ENCODE data around the gene RXRA.
A peak's percentile ranks its signal among the peaks of the same experiment; 100 is the strongest.

Gene RXRA

DNA sequence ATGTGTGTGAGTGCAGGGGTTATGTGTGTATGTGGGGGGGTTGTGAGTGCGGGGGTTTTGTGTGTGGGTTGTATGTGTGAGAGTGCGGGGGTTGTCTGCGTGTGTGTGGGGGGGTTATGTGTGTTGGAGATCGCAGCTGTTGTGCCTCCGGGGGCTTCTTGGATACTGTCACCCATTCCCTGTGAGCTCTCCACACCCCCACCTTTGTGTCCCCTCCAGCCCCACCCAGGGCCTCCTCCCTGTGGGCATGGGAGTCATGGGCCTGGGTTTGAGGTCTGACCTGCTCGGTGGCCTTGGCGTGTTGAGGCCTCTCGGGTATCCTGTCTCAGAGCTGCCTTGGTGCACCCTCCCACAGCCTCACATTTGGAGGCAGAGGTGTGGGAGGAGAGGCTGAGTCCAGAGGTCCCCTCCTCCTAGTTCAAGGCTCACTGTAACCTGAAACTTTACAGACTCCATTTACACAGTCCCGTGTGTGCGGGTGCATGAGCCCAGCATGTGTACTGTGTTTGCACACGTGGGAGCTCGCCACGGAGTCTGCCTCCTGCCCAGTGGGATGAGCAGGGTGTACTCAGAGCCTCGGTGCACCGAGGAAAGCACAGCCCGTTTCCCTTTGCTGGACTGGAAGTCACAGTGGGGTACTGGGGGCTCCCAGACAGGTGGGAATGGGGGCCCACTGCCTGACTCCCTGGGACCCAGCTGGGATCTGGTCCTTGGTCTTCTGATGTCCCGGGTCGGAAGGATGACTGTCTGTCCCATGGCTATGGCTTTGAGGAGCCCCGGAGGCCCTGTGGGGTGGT, 43.4 kb downstream of the RXRA start:
- DNase-seq = no peak

DNA sequence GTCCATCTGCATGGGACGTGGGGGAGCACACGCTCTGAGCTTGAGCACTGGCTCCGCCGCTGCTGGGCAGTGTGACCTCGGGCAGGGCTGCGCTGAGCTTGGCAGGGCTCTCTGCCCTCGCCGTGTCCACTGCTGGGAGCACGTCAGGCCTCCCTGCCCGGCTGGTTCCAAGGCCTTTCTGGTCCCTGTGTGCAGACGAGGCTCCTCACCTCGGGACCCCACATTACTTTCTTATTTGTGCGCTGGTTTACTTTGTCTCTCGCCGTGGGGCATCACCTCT, 43.9 kb downstream of the RXRA start:
- DNase-seq = no peak

DNA sequence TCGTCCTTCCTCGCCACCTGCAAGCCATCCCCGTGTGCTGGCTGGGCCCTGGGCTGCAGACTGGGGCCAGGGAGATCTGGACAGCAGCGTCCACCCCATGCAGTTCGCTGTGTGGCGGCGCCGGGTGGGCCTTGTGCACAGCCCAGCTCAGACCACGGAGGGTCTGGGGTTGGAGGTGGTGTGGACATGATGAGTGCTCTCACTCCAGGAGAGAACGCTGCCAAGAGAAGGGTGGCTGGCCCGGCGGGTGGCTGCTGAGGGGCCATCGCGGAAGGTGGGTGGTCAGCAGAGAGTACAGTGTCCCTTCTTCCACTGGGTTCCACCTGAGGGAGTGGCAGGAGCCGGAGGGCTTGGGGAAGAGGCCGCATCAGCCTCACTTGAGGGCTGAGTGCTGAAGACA, 44.4 kb downstream of the RXRA start:
- DNase-seq = no peak

DNA sequence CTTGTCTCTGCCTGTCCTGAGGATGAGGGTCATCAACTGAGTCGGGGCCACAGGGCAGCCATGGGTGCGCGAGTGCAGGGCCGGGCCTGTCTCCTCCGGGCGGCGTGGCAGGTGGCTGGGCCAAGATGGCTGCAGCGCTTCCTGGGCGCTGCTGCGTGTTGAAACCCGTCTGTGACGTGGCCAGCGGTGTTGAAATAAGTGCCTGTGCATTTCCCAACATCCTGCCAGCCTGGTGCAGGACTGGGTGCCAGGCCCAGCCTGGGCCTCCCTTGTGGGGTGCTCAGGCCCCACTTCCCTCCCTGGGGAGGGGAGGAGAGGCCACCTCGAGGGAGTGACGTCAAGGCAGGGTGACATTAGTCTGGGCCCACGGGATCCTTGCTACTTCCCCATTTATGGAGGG, 45.5 kb downstream of the RXRA start:
- no peak for DNase-seq

DNA sequence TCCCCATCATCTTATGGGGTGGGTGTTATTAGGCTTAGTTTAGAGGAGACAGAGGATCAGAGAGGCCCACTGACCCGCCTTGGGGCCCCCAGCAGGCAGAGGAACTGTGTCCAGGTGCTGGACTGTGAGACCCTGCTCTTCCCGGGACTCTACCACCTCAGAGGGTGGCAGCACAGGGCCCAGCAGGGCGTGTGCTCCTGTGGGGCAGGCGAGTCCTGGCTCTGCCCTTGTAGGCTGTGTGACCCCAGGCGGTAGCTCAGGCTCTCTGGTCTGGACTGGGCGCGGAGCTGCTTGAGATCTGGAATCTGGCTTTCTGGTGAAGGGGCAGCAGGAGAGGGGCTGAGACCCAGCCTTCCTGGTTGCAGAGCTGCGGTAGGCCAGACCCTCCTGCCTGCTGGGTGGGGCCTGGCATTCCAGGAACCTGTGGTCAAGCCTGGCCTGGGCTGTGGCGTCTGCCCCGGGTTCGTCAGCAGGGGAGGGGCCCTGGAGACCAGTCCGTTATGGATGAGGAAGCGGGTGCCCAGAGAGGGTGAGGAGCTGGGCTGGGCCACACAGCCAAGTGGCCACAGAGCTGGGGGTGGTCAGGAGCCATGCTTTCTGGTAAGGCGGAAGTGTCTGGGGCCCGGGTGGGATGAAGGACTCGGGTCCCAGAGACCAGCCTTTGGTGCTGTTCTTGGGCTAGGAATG, 46.5 kb downstream of the RXRA start:
- DNase-seq = no peak

DNA sequence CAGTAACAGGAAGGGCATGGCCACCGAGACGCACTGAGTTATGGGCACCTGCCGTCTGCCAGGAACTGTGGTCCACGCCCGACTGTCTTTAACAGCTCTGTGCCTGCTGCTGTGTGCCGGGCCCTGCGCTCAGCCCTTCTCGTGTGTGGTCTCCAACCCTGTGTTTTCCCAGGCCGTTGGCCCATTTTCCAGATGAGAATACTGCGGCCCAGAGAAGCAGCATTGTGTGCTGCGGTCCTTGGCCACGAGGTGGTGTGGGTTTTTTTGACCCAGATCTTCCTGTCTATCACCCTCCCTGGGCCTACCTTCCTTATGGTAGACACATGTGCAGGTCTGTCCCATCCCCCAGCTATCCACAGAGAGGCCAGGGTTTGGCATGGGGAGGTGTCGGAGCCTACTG, 47.0 kb downstream of the RXRA start:
- DNase-seq = no peak

DNA sequence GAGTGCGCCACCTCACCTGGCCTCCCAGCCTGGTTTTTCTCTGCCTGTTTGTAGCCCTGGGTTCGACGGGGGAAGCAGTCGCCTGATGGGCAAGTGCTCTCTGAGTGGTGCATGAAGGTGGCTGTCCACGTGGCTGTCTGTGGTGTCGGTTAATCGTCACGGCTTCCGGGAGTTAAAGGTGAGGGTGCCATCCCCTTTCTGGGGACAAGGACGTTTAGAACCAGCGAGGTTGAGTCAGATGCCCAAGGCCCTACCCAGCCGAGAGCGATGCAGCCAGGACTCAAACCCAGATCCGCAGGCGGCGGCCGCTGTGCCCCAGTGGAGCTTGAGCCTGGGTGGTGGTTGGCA, 47.7 kb downstream of the RXRA start:
- no peak for DNase-seq

DNA sequence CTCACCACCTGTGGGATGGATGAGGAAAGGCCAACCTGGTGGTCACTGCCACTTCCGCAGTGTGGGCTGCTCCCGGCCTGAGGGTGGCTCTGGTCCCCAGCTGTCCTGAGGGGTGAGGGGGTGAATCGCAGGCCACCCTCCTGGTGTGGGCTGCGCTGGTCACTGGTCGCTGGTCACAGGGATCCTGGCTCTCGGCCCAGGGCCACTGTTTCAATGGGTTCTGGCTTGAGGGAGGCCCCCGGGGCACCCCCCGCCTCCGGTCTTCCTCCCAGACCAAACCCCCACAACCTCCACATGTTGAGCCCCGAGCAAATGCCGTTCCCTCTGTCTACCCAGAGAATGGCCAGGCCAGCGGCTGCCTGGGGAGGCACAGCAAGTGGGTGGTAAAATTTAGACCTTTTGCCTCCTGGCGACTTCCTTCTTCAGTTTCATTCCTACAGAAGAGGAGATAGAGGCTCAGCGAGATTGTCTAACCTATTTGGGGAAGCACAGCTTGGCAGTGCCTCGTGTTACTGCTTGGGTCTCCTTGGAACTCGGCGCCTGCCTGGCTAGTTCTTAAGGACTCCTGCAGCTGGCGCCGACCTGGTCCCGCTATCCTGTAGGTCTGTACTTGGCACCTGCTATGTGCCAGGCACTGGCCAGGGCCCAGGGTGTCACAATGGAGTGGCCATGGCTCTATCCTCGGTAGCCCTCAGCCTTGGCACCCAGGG, 48.2 kb downstream of the RXRA start:
- DNase-seq = no peak

DNA sequence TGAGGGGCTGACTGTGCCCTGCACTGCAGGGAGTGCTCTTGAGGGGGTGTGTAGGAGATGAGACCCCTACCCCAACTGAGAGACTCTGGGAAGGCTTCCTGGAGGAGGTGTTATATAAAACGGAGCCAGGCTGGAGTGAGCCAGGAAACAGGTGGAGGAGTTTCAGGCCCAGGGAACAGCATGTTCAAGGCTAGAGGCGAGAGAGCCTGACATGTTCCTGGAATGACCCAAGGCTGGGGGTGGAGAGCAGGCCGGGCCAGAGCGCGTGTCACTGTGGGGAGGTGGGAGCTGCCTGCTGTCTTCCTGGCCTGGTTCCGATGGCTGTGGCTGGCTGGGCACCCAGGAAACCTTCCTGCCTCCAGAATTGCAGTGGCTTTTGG, 48.7 kb downstream of the RXRA start:
- no peak for DNase-seq

DNA sequence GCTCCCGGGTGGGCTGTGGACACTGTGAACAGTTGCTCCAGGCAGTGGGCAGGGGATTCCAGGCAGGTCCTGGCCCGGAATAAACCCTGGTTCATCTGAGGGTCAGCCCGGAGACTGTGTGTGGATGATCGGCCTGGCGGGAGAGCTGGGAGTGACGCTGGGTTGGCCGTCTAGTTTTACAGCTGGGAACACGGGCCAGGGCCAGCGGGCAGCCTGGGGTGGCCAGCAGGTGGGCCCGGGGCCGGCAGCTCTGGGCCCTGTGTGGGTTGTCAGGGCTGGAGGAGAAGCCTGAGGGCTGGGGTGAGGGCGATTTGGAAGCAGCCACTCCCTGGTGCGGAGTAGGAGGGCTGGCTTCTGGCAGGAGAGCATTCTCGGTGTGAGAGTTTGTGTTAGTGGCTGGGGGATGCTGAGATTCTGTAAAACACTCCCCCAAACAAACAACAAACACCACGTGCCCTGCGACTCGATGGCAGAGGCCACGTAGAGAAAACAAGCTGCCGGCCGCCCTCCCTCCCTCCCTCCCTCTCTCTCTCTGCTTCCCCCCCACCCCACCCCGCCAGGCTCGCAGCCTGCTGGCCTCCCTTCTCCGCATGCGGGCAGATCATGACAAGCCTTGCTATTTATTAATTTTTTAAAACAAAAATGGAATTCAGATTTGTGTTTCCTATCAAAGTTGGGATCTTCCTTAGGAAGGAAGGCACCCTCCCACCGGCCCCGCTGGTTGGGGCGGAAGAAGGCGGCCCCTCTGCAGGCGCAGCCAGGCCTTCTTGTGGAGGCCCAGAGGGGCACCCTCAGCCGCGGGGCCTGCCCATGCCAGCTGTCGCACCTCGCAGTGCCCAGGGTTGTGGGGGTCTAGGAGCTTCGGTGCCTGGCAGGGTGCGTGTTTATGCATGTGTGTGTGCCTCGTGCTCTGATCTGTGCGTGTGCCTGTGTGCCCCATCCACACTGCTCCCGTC, 49.5 kb downstream of the RXRA start:
- DNase-seq = no peak

DNA sequence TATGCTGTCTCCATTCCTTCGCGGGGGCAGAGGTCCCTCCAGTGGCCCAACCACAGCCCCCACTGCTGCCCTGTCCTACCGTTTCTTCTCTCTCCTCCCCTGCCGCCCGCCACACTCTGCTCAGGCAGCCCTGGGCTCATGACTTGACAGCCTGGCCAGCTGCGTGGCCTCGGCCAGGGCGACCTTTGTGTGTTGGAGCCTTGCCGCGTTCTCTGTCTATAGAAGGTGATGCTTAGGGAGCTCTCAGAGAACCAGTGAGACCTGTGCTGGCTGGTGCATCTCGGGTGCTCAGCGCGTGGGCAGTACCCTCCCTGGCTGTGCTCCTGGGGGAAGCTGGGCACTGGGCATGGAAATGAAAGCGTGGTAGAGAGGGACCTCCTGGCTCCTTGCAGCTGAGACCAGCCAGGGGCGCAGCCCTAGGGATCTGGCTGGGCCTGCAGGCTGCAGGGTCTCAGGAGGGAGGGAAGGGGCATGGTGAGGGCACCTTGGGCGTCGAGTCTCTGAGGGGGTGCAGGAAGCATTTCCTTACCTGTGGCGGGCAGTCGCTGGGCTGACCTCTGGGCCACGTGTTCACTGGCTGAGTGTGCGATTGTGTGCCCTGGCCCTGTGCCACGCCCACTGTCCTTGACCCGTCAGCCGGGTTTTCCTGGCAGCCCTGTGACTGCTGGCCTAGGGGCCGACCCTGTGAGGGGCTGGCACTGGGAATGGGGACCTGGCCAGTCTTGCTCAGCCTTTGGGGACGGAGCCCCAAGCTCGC, 50.3 kb downstream of the RXRA start:
- DNase-seq = no peak

DNA sequence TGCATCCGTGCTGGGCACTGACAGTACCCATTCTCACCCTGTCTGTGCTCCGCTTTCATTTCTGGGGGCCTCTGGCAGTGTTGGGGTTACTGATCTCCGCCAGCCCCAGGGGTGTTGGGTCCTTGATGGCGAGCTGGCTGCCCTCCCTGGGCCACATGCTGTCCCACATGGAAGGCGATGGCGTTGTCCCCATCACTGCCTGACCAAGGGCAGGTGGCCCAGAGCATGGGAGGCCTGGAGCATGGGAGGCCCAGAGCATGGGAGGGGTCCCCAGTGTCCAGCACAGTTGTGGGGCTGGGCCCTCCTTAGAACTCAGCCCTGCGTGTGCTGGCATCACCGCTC, 50.9 kb downstream of the RXRA start:
- DNase-seq = no peak

DNA sequence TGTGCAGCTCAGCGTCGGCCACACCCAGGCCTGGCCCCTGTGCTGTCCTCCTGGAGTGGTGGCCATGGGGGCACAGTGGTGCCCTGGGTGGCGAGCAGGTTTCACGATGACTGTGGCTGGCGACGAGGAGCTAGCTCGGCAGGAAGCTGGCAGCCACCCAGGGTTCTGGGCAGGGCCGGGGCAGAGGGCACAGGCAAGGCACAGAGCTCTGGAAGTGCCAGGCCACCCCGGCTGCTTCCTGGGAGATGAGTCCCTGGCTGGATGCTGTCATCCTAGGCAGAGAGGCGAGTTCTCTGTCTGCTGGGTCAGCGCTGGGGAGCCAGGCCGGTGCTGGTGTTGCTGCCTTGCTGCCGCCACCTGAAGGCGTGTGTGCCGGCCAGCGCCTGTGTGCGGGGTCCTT, 51.7 kb downstream of the RXRA start:
- no peak for DNase-seq

DNA sequence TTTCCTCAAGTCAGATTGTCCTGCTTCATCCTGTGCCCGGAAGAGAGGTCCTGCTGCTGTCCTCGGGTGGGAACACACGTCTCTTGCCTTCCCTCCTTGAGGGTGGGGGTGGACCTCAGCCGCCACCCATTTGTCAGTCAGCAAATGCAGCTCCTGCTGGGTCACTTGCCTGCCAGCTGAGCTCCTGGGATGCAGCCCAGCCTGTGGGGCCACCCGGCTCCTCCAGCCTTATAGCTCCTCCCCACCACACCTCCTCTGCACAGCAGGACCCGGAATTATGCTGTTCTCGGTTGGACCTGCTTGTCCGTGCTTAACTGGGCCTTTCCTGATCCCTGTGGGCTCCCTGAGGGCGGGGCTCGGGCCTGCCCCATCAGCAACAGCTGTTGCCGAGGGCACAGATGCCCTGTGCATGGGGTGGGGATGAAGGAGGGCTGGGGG, 52.7 kb downstream of the RXRA start:
- no peak for DNase-seq

DNA sequence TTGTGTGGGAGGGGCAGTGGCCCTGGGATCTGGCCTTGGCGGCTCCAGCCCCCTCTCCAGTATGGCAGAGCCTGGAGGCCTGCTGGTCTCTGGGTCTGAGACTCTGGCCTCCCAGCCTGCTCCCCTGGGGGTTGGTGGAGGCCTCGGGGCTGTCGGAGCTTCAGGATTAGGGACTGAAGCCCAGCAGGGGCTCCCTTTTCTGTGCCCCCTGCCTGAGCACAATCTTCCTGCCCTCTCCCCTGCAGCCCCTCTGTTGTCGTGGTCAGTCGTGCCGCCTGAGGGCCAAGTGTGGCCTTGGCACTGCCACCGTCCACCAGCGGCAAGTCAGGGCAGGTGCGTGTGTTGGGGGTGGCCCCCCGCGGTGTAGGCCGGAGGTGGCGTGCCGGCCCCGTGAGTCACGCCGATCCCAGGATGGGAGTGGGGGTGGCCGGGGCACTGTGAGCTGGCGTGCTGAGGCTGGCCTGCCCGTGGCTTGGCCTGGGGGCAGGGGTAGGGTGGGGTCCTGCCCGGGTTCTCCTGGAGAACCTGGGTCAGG, 53.6 kb downstream of the RXRA start:
- no peak for DNase-seq

DNA sequence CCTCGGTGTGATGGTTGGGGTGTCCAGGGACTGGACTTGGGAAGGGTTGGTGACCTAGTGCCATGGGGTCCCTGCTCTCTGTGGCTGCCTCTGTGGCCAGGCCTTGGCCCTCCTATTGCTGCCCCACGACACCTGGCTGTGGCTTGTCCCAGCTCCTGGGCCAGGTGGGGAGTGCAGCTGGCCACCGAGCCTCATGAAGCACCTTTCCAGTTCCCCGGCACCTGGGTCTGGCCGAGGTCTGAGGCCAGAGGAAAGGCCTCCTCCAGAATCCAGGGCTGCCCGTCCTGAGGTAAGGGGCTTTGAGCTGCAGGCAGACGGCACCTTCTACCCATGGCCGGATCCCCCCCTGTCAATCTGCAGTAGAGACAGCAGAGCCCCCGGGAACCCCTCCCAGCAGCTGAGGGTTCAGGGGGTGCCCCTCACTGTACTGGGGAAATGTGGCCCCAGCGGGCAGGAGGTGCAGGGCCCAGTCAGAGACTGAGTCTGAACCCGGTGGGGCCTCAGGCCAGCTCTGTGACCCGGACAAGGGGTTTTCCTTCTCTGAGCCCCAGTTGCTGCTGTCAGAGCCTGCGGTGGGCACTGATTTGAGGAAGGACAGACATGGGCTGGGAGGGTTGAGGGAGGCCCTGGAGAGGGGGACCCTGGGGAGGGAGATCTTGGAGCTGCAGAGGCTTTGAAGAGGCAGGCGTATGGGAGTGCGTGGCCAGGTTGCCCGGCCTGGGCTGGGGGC, 54.5 kb downstream of the RXRA start:
- DNase-seq = no peak

DNA sequence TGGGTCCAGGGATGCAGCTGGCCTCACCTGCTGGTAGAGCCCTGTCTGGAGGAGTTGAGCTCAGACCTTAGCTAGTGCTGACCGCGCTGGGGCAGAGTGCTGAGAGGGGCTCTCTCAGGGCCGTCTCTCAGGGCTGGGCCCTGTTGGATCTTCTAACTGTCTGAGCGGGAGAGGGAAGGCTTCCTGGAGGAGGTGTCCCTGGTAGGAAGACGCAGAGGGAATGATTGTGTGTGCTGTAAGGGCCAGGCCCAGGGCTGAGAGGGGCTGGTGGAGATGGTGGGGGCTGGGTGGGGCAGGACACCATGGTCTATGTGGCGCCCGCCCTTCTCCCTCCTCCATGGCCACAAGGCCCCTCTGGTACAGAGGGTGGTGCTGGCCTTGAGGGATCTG, 55.0 kb downstream of the RXRA start:
- no peak for DNase-seq

DNA sequence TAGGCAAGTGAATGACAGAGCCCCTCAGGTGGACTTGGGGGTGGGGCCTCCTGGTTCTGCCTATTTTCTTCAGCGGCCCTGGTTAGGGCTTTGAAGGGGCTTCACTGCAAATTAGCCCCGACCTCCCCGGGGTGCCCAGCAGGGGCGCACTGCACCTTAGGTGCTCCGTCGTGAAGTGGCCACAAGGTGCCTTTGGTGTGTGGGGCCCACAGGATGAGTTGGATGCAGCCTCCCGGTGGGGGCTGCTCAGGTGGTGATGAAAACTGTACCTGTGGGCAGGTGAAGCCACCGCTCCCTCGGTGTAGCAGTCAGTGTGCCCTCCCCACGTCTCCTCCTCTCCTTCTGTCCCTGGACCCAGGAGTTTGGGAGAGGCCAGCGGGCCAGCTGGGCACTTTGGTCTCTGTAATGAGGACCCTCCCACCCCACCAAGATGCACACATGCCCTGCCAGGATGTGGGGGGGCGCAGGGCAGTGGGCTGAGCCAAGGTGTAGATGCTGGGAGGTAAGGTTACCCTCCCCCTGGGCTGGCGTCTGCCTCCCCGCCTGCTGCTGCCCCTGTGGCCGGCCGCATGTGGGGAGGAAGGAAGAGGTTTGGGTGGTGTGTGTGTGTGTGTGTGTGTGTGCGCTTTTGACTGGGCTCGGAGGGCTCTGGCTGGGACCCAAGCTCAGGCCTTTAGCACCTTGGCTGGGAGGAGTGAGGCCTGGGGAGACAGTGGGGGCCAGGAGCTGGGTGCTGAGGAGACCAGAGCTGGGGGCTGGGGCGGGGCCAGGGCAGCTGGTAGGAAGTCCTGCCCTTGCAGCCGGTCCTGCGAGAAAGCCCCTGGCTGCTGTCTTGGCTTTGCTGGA, 55.6 kb downstream of the RXRA start:
- DNase-seq = peak; percentile 52

DNA sequence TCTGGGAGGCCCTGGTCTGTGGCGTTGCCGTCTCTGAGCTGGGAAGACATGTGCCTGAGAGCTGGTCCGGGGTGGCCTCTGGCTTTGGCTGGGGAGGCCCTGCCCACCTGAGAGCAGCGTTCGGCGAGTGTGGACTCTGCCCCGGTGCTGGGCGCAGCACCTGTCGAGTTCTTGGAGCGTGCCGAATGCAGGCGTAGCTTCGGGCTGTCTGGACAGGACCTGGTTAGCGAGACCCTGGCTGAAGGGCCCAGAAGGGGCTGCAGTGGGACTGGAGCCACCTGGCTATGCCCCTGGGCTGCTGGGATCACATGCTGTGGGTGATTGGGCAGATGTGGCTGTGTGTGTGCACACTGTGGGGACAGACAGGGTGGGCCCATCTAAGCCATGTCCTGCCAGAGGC, 56.5 kb downstream of the RXRA start:
- no peak for DNase-seq

DNA sequence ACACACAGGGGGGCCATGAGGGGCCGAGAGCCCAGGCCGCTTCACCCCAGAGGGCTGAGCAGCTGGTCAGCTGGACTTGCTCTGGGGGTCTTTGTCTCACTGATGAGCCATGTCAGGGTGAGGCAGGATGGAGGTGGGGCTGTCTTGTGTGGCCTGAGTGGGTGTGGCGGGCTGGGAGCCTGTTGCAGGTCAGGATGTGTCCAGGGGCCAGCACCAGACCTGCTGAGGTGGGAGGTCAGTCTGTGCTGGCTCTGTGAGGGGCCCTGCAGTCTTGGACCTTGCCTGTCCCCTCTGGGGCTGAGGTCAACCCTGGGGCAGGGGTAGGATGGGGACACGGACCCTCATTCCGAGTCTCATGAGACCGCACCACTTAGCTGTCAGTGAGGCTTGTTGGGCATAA, 56.9 kb downstream of the RXRA start:
- no peak for DNase-seq

Measured in activated gamma-delta T cell (primary cell).